Transverse colon (tissue), 4 donors: ENCODE results near the gene HNRNPF. TPM values are rescaled to one million over a fixed set of nuclear protein-coding genes. Genes with fewer than 3 reads are reported as not detected.
"Not testable (repeated sequence)": the region's sequence is repeated elsewhere in the genome, so short reads cannot be mapped to it uniquely, and the experiment has no call there.

Experiments used
- DNase-seq: peaks from one replicate; pipeline ENCODE4 v3.0.0-alpha.2; 2019
- H3K27ac ChIP-seq, 4 donors: fragments of 200-600 bp; sonication (generic); 2 replicates each; pipeline ENCODE4 v1.5.1; 2016 to 2018; ENCODE audit warnings: inconsistent platforms in 4 of 4
- H3K27me3 ChIP-seq: fragments of 200-600 bp; sonication (generic); 2 replicates; pipeline ENCODE4 v1.5.1; 2017; ENCODE audit warnings: inconsistent platforms
- H3K36me3 ChIP-seq, 4 donors: fragments of 200-600 bp; sonication (generic); 2 replicates each; pipeline ENCODE4 v1.5.1; 2017 to 2019; ENCODE audit warnings: inconsistent platforms in 4 of 4
- H3K4me1 ChIP-seq, 4 donors: fragments of 200-600 bp; sonication (generic); 2 replicates each; pipeline ENCODE4 v1.5.1; 2017 to 2020; ENCODE audit warnings: inconsistent platforms in 4 of 4
- H3K4me3 ChIP-seq, 4 donors: fragments of 200-600 bp; sonication (generic); 1 replicate in 1 of 4; 2 replicates in 3 of 4; pipeline versions ENCODE4 v1.5.1 to v1.6.1; 2017 to 2019; ENCODE audit warnings: inconsistent platforms in 4 of 4
- H3K9me3 ChIP-seq, 2 donors: fragments of 200-600 bp; sonication (generic); 2 replicates each; pipeline ENCODE4 v1.5.1; 2017 to 2019; ENCODE audit warnings: inconsistent platforms in 2 of 2
- EP300 ChIP-seq: sonication (generic); formaldehyde crosslinking; IDR thresholded peaks from one replicate; pipeline ENCODE4 v1.6.1; 2017; ENCODE audit warnings: antibody characterized with exemption, low read depth
- POLR2A ChIP-seq: fragments of 450-650 bp; IDR thresholded peaks from one replicate; pipeline ENCODE4 v1.6.1; 2016; ENCODE audit warnings: antibody characterized with exemption, mild to moderate bottlenecking, moderate library complexity
- POLR2AphosphoS5 ChIP-seq, 3 donors: sonication (generic); formaldehyde crosslinking; IDR thresholded peaks; one replicate each; pipeline ENCODE4 v1.6.1; 2016; ENCODE audit warnings: antibody characterized with exemption in 3 of 3
- WGBS, 2 donors: methylation state at CpG; one replicate each; pipeline ENCODE4 v1.1.5; 2018; ENCODE audit warnings: low coverage in 1 of 2; 5-methylcytosine and 5-hydroxymethylcytosine counted together
- in situ Hi-C, 4 donors: fragments of 200-750 bp; cut with MboI; loops; one replicate each; pipeline versions ENCODE4 v1.15.0 to v1.15.1; 2017; ENCODE audit warnings: low sequenced_read_pairs in 3 of 4, low pct_ligation_motif_present in 1 of 4, low pct_unique_long_range_greater_than_20kb in 1 of 4
- intact Hi-C: fragments of 100-400 bp; cut with DNase I; formaldehyde crosslinking; loops from one replicate; pipeline ENCODE4 v1.15.1; 2023; ENCODE audit warnings: low total_unique reads
- total RNA-seq, 4 donors: library from RNA; depleted of rRNA; stranded (reverse); fragments of >200 nt; gene quantifications; one replicate each; pipeline ENCODE4 v1.1.0, GENCODE V29; 2016
- TF ChIP-seq, protein P1 (sequence below), 5 experiments: fragments of 200-600 bp in 3 of 5; fragments of 450-650 bp in 2 of 5; sonication (generic) in 3 of 5; IDR thresholded peaks; 1 replicate in 2 of 5; 2 replicates in 3 of 5; pipeline ENCODE4 v1.5.1; 2016 to 2017; ENCODE audit warnings: antibody characterized with exemption in 5 of 5, inconsistent platforms in 3 of 5, mild to moderate bottlenecking in 2 of 5, moderate library complexity in 1 of 5

Gene HNRNPF
- total RNA-seq, 4 donors from 2014 or later, result 127 to 171 (median 155) TPM

GRCh38 chr10:43340619-43341018 is 68.4 kb downstream of the HNRNPF start:
- DNase-seq, result no peak
- WGBS, 2 donors, result 27 to 65% methylated on average over 2 to 9 of the region's 9 CpGs
- no peak overlapping the region for H3K4me3 ChIP-seq
- in situ Hi-C loops (loop anchor here in 1 of 4 donors (10.0 kb wide), 1 partner anchor 46 kb away; no protein-coding TSS in a partner anchor), intact Hi-C loops (no loop called here)
- no peaks in the 10 kb centered on the region for H3K9me3 ChIP-seq
- no peaks in the 10 kb centered on the region for H3K27me3 ChIP-seq
- H3K27ac ChIP-seq, result no peak overlapping the region
- no peak for TF ChIP-seq POLR2AphosphoS5 (IDR thresholded peaks at IDR 0.05)
- TF ChIP-seq, protein P1, sequence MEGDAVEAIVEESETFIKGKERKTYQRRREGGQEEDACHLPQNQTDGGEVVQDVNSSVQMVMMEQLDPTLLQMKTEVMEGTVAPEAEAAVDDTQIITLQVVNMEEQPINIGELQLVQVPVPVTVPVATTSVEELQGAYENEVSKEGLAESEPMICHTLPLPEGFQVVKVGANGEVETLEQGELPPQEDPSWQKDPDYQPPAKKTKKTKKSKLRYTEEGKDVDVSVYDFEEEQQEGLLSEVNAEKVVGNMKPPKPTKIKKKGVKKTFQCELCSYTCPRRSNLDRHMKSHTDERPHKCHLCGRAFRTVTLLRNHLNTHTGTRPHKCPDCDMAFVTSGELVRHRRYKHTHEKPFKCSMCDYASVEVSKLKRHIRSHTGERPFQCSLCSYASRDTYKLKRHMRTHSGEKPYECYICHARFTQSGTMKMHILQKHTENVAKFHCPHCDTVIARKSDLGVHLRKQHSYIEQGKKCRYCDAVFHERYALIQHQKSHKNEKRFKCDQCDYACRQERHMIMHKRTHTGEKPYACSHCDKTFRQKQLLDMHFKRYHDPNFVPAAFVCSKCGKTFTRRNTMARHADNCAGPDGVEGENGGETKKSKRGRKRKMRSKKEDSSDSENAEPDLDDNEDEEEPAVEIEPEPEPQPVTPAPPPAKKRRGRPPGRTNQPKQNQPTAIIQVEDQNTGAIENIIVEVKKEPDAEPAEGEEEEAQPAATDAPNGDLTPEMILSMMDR (IDR thresholded peaks at IDR 0.05), result no peak
- no peak for TF ChIP-seq POLR2A
- no peaks in the 10 kb centered on the region for H3K36me3 ChIP-seq
- peaks cover 0 to 6% (median 3%) of the 10 kb centered on the region in 4 donors for H3K4me1 ChIP-seq

GRCh38 chr10:43340101-43340500 is 68.9 kb downstream of the HNRNPF start:
- TF ChIP-seq, protein P1 (IDR thresholded peaks at IDR 0.05), result no peak
- TF ChIP-seq POLR2A, result no peak
- TF ChIP-seq POLR2AphosphoS5 (IDR thresholded peaks at IDR 0.05), result no peak
- TF ChIP-seq EP300, result no peak
- WGBS, 2 donors, result 54 to 78% methylated on average over 6 of the region's 6 CpGs
- no peak for DNase-seq
- Histone ChIP-seq H3K4me1 (peaks cover 0 to 6% (median 3%) of the 10 kb centered on the region in 4 donors), H3K36me3 (no peaks in the 10 kb centered on the region), H3K27ac (no peak overlapping the region), H3K4me3 (no peak overlapping the region), H3K9me3 (no peaks in the 10 kb centered on the region), H3K27me3 (no peaks in the 10 kb centered on the region)
- intact Hi-C loops (no loop called here), in situ Hi-C loops (loop anchor here in 1 of 4 donors (10.0 kb wide), 1 partner anchor 45 kb away; no protein-coding TSS in a partner anchor)

DNA sequence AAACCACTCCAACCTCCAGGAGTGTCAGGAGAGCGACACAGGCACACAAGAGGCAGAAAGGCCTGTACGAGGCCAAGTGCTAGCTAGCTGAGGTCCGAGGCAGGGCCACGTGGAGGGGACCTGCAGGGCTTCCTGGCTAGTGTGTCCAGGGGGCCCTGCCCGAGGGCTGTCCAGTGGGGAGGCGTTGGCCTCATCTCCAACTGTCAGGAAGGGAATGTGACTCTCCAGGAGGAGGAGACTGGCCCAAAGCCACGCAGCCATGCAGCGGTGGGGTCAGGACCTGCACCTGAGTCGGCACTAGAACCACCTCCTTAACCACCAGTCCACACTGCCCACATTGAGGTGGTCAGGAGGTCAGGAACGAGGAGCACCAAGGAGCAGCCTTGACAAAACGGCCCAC is 69.8 kb downstream of the HNRNPF start:
- WGBS, 2 donors, result 66% methylated on average over 11 of the region's 11 CpGs; no CpG with 5 or more reads in 1 of the 2 donors
- H3K27ac ChIP-seq, result no peak overlapping the region
- H3K4me1 ChIP-seq, result peaks cover 0 to 6% (median 3%) of the 10 kb centered on the region in 4 donors
- H3K27me3 ChIP-seq, result no peaks in the 10 kb centered on the region
- H3K36me3 ChIP-seq, result no peaks in the 10 kb centered on the region
- in situ Hi-C loops, result no loop called here
- no peak overlapping the region for H3K4me3 ChIP-seq
- no peaks in the 10 kb centered on the region for H3K9me3 ChIP-seq
- TF ChIP-seq EP300 (no peak), POLR2AphosphoS5 (IDR thresholded peaks at IDR 0.05) (no peak), POLR2A (no peak)
- TF ChIP-seq, protein P1 (IDR thresholded peaks at IDR 0.05), result no peak
- intact Hi-C loops, result no loop called here
- DNase-seq, result no peak

GRCh38 chr10:43338117-43338516 is 70.9 kb downstream of the HNRNPF start:
- DNase-seq, result no peak
- intact Hi-C loops (no loop called here), in situ Hi-C loops (no loop called here)
- Histone ChIP-seq H3K9me3 (no peaks in the 10 kb centered on the region), H3K36me3 (no peaks in the 10 kb centered on the region), H3K4me1 (peaks cover 0 to 6% (median 3%) of the 10 kb centered on the region in 4 donors), H3K4me3 (no peak overlapping the region), H3K27ac (no peak overlapping the region), H3K27me3 (no peaks in the 10 kb centered on the region)
- TF ChIP-seq POLR2A (no peak), EP300 (no peak), POLR2AphosphoS5 (IDR thresholded peaks at IDR 0.05) (no peak)
- TF ChIP-seq, protein P1 (IDR thresholded peaks at IDR 0.05), result no peak
- 84% methylated on average over 12 of the region's 12 CpGs; no CpG with 5 or more reads in 1 of the 2 donors for WGBS, 2 donors

DNA sequence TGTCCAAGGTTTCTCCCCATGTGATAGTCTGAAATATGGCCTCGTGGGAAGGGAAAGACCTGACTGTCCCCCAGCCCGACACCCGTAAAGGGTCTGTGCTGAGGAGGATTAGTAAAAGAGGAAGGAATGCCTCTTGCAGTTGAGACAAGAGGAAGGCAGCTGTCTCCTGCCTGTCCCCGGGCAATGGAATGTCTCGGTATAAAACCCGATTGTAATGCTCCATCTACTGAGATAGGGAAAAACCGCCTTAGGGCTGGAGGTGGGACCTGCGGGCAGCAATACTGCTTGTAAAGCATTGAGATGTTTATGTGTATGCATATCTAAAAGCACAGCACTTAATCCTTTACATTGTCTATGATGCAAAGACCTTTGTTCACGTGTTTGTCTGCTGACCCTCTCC is 71.5 kb downstream of the HNRNPF start:
- in situ Hi-C loops, H3K4me3 ChIP-seq, H3K9me3 ChIP-seq, DNase-seq, H3K4me1 ChIP-seq, H3K27me3 ChIP-seq, H3K36me3 ChIP-seq, intact Hi-C loops, H3K27ac ChIP-seq: not testable (repeated sequence)
- 31 to 55% methylated on average over 5 to 9 of the region's 9 CpGs for WGBS, 2 donors
